Hepatocyte (in vitro differentiated cells): ENCODE data around the gene MIGA1.

ENCODE experiments used
- CTCF ChIP-seq: fragments of 200-600 bp; sonication (generic); IDR thresholded peaks from 2 replicates; pipeline ENCODE4 v1.5.1; 2016; ENCODE audit warnings: antibody characterized with exemption, mild to moderate bottlenecking; ENCODE audit not compliant: poor library complexity
- EZH2 ChIP-seq: fragments of 200-600 bp; sonication (generic); IDR thresholded peaks from 2 replicates; pipeline ENCODE4 v1.6.1; 2016; ENCODE audit warnings: antibody characterized with exemption, mild to moderate bottlenecking, borderline replicate concordance
- EZH2phosphoT487 ChIP-seq: fragments of 200-600 bp; sonication (generic); IDR thresholded peaks from one replicate; pipeline ENCODE4 v1.6.1; 2018; ENCODE audit warnings: antibody characterized with exemption, mild to moderate bottlenecking, low read depth, moderate library complexity; ENCODE audit not compliant: unreplicated experiment, severe bottlenecking

DNA sequence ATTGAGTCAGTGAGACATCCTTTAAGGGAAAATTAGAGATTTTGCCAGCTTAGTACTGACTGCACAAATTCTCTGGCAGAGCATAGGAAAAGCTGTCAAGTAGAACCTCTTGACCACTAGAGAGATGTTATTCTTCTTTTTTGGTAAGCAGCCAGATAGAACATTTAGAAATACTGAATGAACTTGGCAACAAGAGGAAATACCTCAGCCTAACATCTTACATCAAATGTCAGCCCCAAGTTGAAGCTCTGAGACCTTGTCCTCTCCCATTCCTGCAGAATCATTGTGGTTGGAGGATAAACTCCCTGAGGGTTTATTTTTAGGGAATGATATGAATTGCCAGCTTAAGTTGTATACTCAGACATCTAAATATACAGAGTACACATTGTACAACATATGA lies 53.5 kb downstream of the MIGA1 start:
- TF ChIP-seq CTCF (no peak), EZH2 (no peak), EZH2phosphoT487 (no peak)
